ELF-1 (cell line): ENCODE data around the gene WNK2.
"Not testable (repeated sequence)": the region's sequence is repeated elsewhere in the genome, so short reads cannot be mapped to it uniquely, and the experiment has no call there.

Experiments
- DNase-seq: peaks from one replicate; pipeline ENCODE4 v3.0.0-alpha.2; 2016; ENCODE audit warnings: low read depth, low spot score

The WNK2 gene

DNA sequence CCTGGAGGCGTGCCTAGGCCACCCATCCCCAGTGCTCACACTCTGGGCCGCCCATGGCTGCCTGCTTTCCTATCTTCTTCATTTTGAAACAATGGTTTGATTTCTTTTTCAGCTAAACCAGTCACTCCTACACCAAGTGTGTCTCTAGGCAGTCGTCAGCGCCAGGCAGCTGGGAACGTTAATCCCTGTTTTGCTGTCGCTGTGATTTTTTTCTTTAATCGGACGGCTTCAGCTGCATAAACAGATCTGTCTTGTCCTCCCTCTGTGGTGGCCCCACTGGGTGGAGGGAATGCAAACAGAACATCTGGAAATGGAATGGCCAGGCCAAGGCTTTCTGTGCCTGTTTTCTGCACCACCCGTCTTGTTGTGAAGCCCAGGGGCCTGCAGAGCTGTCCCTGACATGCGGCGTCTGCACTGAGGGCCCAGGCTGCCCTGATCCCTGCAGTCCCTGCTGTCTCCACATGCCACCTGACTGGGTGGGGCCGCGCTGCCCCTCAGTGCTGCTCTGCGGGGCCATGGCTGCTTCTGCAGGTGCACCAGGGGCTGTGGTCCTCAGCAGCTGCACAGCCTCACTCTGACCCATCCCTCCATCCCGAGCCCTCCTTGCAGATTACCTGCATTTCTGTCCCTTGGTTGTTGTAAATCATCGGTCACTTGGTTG is 51.5 kb downstream of the WNK2 start:
- no peak for DNase-seq

DNA sequence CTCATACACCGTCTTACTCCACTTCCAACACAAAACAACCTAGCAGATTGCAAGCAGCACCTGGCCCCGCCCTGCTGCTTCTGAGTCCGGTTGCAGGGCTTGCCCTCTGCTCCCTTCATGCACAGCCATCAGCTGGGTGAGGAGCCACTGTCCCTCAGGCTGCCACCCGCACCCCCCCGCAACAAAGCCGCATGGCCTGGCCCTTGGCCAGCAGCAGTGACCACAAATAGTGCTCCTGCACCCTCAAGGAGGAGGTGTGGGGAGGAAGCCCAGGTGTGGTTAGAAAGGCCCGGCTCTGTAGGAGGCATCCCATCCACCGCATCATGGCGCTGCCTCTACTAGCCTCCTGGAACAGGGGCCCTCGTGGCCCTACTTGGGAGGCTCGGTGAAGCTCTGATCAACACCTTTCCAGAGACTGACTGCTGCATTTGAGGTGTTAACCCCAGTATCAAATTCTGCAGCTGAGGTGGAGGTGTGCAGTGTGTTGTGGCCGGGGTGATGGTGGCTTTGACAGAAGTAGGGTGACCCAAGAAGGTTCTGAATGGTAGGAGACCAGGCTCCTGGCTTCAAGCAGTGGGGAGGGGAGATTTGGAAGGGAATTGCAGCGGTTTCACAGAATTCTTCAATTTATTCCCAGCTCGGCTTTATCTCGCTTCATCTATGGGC is 52.7 kb downstream of the WNK2 start:
- no peak for DNase-seq

DNA sequence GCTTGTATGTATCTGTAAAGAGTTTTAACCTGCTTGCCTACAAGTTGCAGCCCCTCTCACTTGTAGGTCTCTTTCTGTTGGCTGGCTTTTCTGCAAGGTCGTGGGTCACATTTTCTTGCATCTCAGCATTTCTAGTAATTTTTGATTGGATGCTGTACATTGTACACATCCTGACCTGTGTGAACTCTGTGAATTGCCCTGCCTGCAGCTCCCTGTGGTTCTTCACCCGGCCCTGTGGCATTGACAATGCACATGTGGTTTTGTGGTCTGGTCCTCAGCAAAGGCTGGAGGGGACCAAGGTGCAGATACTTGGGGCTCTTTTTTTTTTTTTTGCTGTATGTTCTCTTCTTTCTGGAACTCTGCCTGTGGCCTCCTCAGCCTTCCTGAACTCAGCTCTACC is 53.6 kb downstream of the WNK2 start:
- DNase-seq, result no peak

DNA sequence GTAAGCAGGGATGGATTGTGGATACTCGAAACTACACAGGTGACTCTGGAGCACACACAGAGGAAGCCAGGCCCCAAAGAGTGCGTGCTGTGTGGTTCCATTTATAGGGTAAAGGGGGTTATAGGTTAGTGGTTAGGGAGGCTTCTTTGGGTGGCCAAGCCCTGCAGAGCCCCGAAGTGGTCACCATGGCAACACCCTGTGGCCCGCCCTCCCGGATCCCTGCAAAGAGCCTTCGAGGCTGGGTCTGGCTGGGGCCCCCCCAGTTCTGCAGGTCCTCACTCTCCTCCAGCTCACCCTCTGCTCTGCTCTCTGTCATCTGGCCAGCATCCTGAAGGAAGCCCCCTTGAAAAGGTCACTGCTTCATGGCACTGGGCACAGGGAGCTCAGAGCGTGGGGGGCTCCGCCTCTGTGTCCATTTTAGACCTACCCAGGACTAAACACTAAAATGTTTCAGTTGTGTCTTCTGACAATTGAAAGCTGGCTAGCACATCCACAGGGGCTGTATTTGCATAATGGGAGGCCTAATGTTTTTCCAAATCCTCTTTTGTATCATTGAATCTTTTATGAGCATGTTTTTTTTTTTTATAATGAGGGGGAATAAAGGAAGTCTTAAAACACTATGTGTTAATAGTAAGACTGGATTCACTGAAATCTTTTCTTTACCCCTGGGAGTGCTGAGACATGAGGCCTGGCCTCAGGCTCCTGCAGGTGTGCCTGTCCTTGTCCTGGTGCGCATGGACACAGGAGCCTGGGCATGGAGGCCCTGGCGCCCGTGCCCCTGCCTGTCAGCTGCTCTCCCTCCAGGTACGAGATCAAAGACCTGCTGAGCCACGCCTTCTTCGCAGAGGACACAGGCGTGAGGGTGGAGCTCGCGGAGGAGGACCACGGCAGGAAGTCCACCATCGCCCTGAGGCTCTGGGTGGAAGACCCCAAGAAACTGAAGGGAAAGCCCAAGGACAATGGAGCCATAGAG is 55.3 kb downstream of the WNK2 start:
- DNase-seq, result no peak

DNA sequence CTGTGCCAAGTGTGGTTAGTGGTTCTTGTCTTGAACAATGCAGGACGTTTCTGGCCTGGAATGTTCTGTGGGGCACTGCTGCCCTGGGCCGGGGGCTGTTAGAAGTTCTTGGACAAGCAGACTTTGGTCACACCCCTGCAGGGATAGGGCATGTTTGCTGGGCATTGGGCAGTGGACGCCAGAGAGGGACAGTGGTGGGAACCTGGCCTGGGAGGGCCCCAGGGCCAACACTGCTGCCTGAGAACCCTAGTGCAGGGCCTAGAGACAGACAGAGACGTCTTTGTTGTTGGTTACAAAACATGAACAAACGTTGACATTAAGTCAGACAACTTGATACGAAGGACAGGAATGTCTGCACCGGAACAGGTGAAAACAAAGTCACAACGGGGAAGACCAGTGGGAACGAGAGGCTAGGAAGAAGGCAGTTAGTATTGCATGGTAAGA is 57.0 kb downstream of the WNK2 start:
- DNase-seq, result no peak

DNA sequence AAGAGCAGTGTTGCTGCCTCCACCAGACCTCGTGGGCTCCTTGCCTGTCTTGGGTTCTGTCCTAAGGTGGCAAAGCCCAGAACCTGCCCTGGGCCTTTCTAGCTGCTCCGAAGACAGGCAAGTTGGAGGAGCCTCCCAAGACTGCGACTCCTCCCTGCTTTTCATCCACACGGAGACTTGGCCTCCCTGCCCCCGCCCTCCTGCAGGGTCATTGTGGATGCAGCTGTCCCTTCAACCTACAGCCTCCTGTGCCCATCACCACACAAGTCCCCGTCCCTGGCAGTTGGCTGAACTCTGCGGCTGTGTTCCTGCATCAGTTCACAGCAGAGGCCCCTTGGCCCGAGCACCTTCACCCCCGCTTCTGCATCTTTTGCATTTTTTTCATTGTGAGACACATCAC is 59.2 kb downstream of the WNK2 start:
- DNase-seq, result no peak

DNA sequence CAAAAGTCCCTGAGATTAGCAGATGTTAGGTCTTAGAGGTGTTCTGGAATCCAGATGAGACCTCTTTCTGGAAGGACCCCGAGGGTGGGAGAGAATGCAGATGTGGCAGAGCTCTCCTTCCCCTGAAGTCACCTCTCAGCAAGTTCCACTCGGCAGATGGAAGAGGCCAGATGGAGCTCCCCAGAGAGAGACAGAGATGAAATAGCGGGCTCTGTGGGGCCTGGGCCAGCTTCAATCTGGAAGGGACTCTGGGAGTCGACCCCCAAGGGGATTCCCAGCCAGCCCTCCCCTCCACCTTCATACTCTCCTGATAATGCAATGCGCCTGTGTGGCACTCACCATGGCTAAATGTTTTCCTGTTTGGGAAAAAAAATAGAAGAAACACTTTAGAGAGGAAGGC is 60.2 kb downstream of the WNK2 start:
- no peak for DNase-seq

DNA sequence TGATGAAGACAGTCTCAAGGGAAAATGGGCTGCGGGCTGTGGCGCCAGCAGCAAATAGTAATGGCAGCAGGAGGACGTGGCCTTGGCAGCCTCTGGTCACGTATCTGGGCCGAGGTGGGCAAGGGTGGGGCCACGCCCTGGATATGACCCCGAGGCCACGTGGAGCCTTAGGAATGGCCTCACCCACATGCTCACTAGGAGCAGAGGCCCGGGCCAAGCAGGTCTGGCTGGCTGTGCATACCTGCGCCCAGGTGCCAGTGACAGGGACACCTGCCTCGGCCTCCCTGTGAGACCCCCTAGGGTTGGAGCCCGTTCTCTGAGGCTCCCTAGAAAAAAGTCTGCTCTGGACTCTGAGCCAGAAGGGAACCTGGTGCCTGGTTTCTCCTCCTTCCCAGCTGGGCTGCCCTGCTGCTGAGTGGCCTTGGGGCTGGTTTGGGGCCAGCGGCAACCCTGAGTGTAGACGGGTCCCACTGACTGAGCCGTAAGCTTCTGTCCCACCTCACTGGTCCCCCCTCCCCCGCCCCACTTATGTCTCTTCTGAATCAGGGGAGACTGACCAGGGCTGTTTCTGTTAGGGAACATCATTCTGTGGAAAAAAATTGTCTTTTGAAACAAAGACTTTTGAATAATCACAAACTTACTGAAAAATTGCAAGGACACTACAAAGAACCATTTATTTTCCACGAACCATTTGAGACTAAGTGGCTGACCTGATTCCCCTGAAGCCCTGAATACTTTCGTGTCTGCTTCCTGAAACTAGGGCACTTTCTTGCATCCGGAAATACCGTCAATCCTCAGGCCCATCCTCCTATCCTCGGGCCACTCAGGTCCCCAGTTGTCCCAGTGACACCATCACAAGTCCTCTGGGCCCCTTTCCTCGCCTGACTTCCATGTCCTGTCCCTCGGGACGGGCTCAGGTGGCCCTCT is 60.8 kb downstream of the WNK2 start:
- no peak for DNase-seq

DNA sequence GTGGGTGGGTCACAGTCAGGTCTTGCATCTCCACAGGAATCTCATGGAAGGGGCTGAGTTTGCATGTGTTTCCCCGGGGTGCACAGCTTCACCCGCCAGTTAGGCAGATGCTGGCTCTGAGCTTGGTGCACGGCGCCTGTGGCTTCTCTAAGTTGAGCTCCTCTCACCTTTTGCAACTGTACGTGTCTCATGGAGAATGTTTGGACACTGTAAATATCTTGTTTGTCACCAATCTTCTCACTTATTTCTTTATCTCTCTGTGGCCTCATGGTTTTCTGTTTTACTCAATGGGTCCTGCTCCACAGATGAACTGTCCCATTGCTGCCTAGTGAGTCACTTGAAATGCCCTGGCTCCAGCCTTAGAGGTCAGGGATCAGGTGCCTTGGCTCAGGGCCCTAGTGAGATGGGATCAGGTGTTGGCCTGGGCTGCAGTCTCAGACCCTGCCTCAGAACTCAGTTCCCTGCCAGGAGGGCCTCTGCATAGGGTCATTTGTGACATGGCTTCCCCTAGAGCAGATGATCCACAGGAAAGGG is 61.6 kb downstream of the WNK2 start:
- DNase-seq, result no peak

DNA sequence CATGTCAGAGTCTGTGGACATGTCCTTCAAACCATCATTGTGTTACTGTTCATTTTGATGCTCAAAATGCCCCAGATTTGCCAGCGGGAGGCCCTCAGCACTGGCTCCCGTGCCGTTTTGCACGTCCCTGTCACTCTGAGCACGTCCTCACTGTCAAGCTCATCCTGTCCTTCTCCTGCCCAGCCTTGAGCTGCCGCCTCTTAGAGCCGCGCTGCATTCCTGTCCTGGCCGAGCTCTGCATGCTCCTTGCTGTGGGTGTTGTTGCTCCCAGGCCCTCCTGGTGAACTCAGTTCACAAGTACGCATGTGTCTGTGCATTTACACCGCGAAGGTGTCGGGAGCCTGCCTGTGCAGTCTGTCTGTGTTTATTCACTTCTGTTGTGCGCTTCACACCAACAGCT is 62.2 kb downstream of the WNK2 start:
- no peak for DNase-seq

DNA sequence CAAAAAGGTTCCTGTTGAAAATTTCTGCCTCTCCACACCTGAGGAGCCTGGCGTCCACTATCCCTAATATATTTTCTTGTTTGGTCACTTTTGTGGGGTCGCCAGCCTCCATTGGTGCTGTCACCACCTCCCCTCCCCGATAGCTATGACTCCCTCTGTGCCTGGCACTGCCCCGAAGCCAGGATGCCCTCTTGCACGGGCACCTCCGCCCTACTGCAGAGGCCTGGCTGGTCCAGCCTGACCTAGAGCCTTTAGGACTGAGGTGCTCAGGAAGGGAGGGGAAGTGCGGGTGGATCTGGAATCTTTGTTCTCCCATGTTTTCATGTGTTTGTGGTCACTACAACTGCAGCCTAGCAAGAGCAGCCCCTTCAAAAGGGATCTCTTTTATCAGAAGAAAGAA is 62.6 kb downstream of the WNK2 start:
- no peak for DNase-seq

DNA sequence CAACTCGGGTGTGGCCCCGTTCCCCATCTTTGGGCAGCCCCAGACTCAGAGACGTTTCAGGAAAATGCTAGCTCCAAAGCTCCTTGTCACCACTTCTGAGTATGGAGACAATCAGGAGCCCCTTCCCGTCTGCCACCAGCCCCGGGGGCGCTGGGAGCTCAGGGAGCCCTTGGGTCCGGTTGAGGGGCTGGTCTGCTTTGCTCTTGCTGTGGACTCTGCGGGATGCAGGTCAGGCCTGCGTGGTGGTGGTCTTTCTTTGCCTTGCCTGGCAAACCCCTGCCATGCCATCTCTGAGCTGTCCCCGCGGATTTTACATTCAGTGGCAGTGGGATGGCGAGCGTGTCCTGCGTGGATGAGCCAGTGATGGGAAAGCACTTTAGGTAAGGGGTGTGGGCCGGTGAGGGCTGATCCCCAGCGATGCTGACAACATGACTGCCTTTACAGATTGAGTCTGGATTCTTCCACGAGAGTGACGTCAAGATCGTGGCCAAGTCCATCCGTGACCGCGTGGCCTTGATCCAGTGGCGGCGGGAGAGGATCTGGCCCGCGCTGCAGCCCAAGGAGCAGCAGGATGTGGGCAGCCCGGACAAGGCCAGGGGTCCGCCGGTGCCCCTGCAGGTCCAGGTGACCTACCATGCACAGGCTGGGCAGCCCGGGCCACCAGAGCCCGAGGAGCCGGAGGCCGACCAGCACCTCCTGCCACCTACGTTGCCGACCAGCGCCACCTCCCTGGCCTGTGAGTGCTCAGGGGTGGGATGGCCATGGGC is 63.3 kb downstream of the WNK2 start:
- DNase-seq, result no peak

DNA sequence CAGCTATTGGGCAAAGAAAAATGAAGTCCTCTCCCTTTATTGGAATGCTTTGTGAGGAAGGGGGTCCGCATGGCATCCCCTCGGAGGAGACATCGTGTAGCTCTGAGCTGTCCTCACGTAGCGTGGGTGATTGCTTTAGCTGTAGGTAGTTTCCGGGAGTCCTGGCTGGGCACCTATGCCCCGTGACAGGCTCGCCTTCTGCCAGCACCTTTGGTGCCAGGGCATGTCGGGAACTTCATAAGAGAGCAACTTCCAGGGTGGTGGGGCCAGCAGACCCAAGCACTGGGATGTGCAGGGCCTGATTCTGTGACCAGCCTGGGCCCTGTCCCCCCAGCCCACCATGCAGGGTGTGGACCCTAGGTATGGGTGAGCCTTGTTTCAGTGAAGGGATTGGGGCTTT is 64.0 kb downstream of the WNK2 start:
- no peak for DNase-seq

DNA sequence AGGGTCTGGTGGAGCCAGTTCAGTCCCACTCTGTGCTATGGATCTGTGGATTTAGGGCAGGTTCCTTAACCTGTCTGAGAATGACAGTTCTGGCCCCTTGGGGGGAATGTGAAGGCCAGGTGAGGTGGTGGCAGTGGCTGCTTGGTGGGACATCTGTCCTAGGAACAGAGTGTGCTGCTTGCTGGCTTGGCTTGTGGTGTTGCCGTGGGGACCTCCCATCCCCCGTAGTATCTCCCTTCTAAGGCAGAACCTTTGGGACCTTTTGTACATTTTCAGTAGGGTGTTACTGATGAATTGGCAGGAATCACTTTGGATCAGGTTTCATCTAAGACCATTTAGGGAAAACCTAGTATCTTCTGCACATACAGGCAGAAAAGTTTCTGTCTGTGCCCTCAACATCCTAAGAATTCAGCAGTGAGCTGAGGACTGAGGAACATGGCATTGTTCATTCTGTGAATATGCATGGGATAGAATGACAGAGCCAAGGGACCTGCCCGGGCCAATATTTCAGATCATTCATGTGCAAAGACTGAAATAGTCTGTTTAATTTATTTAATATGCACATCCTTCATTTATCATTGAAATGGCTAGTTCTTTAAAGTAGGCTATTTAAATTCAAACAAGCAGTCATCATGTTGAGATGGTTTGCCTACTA is 64.6 kb downstream of the WNK2 start:
- DNase-seq, result no peak

DNA sequence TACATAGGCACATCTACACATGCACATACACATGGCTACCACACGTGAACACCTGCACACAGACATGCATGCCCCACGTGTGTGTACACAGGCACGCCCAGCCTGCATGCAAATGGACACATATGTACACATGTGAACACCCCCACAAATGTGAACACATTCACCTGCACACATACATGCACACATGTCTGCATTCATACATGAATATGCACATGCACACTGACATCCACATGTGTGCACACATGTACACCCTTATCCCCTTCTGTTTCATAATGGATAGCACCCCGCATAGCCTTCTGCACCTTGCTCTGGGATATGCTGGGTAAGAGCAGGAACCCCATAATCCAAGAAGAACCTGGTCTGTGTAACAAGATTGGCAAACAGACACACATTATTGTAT is 66.2 kb downstream of the WNK2 start:
- no peak for DNase-seq

DNA sequence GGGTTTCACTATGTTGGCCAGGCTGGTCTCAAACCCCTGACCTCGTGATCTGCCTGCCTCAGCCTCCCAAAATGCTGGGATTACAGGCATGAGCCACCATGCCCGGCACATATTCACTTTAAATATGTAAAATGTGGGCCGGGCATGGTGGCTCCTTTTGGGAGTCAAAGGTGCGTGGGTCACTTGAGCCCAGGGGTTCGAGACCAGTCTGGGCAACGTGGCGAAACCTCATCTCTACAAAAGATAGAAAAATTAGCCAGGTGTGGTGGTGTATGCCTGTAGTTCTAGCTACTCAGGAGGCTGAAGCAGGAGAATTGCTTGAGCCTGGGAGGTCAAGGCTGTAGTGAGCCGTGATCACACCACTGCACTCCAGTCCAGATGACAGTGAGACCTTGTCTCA is 67.4 kb downstream of the WNK2 start:
- DNase-seq, result not testable (repeated sequence)

DNA sequence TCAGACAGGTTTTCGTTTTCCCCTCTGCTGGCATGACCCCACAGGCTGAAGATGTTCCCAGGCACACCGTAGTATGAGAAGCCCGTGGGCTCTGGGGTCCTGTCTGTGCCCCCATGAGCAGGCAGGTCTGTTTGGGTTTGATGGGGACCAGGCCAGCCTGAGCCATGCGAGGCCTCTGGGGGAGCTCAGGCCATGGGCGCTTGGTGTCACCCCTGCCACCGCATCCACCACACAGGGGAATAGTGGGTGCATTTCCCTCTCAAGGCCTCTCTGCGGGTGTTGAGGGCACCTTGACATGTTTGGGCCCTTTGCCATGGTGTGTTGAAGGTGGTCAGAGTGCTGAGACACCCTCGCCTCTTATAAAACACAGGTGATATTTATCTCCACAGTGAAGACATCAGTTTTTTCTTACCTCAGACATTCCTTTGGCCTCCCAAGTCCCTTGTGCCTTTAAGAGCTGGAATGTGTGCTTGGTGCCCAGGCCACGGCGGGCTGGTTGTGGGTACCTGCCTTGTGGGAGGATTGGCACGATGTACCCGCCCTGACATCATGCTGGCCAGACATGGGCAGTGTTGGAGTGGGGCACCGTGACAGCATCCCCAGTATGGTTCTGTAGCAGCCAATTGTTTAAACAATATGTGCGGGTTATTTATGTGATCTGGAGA is 68.3 kb downstream of the WNK2 start:
- no peak for DNase-seq

DNA sequence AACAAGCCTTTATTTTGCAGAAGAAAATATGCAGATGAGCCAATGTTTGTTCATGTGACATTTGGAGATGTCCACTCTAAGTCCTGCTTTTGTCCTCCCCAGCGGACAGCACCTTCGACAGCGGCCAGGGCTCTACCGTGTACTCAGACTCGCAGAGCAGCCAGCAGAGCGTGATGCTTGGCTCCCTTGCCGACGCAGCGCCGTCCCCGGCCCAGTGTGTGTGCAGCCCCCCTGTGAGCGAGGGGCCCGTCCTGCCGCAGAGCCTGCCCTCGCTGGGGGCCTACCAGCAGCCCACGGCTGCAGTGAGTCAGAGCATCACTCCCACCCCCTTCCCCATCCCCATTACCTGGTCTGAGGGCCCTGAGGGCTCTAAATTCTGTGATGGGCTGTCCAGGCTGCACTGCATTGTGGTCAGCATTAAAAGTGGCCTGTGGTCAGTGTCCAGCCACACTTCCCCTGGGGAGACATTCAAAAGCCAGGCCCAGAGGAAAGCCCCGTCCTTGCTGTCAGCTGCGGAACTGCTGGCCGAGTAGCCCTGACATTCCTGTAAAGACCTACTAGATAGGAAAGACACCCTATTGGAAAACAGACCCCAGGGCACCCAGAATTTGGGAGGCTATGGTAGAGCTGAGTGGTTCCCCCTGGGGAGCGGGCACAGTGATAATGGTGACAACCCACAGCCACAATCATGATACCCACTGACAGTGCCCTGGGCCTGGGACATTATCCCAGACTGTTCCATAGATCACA is 69.0 kb downstream of the WNK2 start:
- no peak for DNase-seq

DNA sequence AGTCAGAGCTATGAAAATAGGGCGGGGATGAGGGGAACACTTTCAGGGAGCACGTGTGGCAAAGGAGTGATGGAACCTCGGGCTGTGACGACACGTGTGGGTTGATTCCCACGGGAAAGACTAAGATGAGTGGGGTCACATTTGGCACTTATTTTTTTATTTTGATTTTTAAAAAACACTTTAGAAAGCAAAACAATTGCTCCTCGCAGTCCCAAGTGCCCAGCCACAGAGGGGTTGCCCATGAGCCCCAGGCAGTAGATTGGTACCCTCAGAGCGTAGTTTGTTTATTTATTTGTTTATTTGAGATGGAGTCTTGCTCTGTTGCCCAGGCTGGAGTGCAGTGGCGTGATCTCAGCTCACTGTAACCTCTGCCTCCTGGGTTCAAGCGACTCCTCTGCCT is 69.7 kb downstream of the WNK2 start:
- DNase-seq, result no peak
